Measurements from ENCODE around the gene UBAC1.

The UBAC1 gene

DNA sequence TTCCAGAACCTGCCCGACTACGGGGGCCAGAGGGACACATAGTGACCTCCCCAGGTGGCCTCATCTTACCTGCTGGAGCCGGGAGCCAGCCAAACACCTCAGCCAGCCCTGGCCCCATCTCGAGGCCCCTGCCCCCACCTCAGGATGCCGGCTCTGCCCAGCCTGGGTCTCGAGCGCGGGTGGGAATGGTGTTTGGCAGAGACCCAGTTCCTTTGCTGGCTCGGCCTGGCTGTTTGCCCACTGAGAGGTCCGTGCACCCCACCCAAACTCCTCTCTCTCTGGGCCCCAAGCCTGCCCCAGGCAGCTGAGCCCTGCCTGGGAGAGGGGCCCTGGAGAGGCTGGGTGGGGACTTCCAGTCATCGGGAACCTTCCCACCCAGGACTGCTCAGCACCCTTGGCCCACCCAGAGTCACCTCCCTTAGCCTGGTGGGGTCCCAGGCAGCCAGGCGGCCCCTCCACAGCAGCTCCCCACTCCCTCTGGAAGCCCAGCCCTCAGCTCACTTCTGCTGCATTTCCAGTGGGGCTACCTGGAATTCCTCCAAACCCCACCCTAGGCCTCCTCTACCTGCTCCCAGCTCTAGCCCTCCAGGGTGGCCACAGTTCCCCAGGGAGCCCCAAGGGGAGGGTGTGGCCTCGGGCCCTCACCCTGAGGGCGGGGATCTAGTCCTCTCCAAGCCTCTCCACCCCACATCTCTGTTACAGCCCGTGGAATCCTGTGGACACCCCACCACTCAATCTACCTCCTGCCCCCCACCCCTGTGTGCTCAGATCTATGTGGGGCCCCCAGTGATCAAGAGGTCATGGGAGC lies 42.4 kb upstream of the UBAC1 start:
- Histone ChIP-seq H3K4me3 (replicated peaks; ENCODE audit: low read depth, low read length) (no peak overlapping the region), H3K27me3 (replicated peaks; ENCODE audit: control insufficient read depth, insufficient read depth, low read length) (no peaks in the 10 kb centered on the region), H3K36me3 (ENCODE audit: control insufficient read depth, insufficient read depth, low read length) (no peaks in the 10 kb centered on the region)
- DNase-seq (ENCODE audit: extremely low read depth, insufficient read length): no peak
- TF ChIP-seq, protein P1, sequence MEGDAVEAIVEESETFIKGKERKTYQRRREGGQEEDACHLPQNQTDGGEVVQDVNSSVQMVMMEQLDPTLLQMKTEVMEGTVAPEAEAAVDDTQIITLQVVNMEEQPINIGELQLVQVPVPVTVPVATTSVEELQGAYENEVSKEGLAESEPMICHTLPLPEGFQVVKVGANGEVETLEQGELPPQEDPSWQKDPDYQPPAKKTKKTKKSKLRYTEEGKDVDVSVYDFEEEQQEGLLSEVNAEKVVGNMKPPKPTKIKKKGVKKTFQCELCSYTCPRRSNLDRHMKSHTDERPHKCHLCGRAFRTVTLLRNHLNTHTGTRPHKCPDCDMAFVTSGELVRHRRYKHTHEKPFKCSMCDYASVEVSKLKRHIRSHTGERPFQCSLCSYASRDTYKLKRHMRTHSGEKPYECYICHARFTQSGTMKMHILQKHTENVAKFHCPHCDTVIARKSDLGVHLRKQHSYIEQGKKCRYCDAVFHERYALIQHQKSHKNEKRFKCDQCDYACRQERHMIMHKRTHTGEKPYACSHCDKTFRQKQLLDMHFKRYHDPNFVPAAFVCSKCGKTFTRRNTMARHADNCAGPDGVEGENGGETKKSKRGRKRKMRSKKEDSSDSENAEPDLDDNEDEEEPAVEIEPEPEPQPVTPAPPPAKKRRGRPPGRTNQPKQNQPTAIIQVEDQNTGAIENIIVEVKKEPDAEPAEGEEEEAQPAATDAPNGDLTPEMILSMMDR (IDR thresholded peaks at IDR 0.05; ENCODE audit: insufficient read depth, low read length, poor library complexity, severe bottlenecking): no peak

DNA sequence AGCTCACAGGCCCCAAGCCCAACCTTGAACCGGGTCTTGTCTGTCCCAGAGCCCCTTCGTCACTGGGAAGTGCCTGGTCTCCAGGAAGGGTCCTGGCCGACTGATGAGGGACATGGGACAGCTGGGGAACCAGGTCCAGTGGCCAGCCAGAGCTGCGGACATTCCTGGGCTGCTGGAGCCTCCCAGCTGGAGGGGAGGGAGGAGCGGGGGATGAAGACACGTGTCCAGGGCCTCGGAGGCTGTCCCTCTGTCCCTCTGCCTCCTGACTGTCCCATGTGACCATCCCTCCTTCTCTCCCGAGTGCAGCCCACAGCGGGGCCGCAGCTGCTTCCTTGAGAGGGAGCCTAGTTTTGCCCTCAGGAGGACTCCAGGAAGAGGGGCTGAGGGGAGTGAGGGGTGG lies 41.7 kb upstream of the UBAC1 start:
- H3K4me3 ChIP-seq (replicated peaks; ENCODE audit: low read depth, low read length): no peak overlapping the region
- no peaks in the 10 kb centered on the region for H3K27me3 ChIP-seq (replicated peaks; ENCODE audit: control insufficient read depth, insufficient read depth, low read length)
- no peaks in the 10 kb centered on the region for H3K36me3 ChIP-seq (ENCODE audit: control insufficient read depth, insufficient read depth, low read length)
- TF ChIP-seq, protein P1 (IDR thresholded peaks at IDR 0.05; ENCODE audit: insufficient read depth, low read length, poor library complexity, severe bottlenecking): no peak
- no peak for DNase-seq (ENCODE audit: extremely low read depth, insufficient read length)

DNA sequence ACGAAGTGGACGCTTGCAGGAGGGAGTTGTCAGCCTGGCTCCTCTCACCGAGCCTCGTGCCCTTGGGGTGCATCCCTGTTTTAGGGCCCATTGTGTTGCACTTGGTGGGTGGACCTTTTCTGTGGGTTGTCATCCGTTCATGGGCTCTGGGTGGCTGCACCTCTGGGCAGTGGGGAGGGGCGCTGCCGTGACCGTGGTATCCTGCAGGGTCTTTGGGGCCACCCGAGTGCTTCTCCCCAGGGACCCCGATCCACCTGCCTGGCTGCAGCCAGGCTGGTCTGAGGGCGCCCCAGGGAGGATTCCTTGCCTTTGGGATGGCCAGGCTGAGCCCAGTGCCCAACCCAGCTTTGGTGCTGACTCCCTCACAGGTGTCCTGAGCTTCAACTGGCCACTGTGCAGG lies 41.0 kb upstream of the UBAC1 start:
- TF ChIP-seq, protein P1 (IDR thresholded peaks at IDR 0.05; ENCODE audit: insufficient read depth, low read length, poor library complexity, severe bottlenecking): no peak
- DNase-seq (ENCODE audit: extremely low read depth, insufficient read length): no peak
- Histone ChIP-seq H3K36me3 (ENCODE audit: control insufficient read depth, insufficient read depth, low read length) (no peaks in the 10 kb centered on the region), H3K4me3 (replicated peaks; ENCODE audit: low read depth, low read length) (no peak overlapping the region), H3K27me3 (replicated peaks; ENCODE audit: control insufficient read depth, insufficient read depth, low read length) (no peaks in the 10 kb centered on the region)

DNA sequence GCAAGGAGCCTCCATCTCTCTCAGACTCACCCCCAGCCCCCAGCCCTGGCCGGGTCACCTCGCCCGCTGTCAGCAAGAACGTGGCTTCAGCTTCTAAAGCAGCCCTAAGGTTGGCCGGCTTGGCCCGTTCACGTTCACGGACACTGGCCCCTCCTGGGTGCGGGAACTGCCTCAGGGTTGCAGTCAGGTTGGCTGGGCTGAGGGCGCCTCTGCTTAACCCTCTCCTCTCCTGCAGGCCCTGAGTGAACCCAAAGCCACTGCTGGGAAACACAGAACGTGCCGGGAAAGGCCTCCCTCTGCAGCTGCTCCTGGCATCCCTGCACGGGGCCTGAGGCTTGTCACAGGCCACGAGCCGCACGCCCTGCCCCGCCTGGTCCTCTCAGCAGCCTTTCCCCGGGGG lies 40.1 kb upstream of the UBAC1 start:
- TF ChIP-seq, protein P1 (IDR thresholded peaks at IDR 0.05; ENCODE audit: insufficient read depth, low read length, poor library complexity, severe bottlenecking): no peak
- Histone ChIP-seq H3K4me3 (replicated peaks; ENCODE audit: low read depth, low read length) (no peak overlapping the region), H3K27me3 (replicated peaks; ENCODE audit: control insufficient read depth, insufficient read depth, low read length) (no peaks in the 10 kb centered on the region), H3K36me3 (ENCODE audit: control insufficient read depth, insufficient read depth, low read length) (no peaks in the 10 kb centered on the region)
- no peak for DNase-seq (ENCODE audit: extremely low read depth, insufficient read length)

DNA sequence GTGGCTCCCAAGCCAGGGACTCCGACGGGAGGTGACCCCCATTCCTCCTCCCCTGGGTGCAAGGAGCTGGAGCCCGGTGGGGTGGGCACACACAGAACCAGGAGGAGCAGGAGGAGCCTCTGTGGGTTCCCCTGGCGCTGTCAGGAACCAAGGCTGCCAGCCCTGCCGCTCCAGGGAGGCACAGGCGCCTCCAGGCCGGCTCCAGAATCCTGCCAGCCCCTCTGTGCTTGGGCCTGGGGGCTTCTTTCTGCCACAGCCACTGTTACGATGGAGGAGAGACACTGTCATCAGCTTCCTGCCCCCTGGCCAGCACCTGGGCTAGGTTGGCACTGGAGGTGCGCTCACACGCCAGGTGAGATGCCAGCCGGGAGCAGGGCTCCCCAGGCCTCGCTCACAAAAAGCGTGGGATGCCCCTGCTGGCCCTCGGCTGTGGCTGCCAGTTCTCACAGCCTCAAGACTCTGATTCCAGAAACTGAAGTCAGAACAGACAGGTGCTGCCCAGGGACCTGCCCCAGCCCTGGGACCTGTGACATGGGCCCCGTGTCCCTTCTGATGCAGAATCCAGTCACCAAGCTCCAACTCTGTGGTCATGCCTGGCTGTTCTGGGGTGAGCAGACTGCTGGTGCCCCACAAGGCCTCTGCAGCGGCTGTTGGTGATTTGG lies 37.4 kb upstream of the UBAC1 start:
- TF ChIP-seq, protein P1 (IDR thresholded peaks at IDR 0.05; ENCODE audit: insufficient read depth, low read length, poor library complexity, severe bottlenecking): no peak
- Histone ChIP-seq H3K36me3 (ENCODE audit: control insufficient read depth, insufficient read depth, low read length) (no peaks in the 10 kb centered on the region), H3K27me3 (replicated peaks; ENCODE audit: control insufficient read depth, insufficient read depth, low read length) (no peaks in the 10 kb centered on the region), H3K4me3 (replicated peaks; ENCODE audit: low read depth, low read length) (no peak overlapping the region)
- DNase-seq (ENCODE audit: extremely low read depth, insufficient read length): no peak

All from GM06990 (cell line).